Stimulated activated CD8-positive, alpha-beta memory T cell treated with anti-CD3 and anti-CD28 coated beads, Interleukin-2, amount 100 ng/mL, for 1 hour (primary cell): ENCODE results near the gene TCF12.
A peak's percentile ranks its signal among the peaks of the same experiment; 100 is the strongest.

Source experiments
- DNase-seq, 2 donors: peaks; one replicate each; pipeline ENCODE4 v3.0.0-alpha.2; 2020; ENCODE audit warnings: low read depth in 2 of 2

TCF12 gene

DNA sequence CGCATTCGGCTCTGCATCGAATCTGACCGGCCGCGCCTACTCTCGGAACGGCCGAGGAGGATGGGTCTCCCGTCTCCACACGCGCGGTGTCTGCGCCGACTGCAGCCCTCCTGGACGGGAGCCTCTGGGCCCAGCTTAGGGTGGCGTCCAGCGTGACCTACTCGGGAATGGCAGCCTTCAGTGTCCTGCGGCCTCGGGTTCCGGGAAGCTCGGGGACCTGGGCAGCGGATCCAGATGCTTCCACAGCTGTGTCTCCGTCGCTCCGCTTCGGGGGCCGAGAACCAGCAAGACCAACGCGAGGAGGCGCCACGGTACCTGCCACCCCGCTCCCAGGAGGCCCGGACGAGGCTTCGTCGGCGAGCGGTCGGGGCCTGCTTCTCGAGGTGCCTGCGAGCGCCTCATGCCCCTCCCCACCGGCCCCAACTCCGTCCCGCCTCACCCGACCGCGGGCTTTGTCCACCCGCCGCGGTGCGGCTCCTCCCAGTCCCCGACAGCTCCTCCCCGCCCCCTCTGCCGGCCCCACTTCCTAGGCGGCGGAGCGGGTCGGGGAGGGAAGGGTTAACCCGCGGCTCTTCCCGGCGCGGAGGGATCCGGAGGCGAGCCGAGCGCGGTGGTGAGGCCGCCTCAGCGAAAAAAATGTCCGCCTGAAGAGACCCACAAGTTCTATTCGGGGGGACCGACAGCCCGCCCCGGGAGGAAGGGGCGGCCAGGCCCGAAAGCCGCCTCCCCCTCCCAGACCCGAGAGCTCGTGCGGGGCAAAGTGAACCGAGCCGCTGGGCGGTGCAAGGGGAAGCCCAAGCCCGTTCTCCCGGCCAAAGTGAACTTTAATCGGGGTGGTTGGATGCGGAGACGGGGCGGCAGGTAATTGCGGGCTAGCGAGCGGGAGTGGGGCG, at the start of gene TCF12:
Gene TCF12, plus strand, starts transcription at position 599 of the 893 bp plus-strand sequence. CDS start 1,270 bp downstream, outside the sequence.
- DNase-seq, result peak; percentile 76 to 81

DNA sequence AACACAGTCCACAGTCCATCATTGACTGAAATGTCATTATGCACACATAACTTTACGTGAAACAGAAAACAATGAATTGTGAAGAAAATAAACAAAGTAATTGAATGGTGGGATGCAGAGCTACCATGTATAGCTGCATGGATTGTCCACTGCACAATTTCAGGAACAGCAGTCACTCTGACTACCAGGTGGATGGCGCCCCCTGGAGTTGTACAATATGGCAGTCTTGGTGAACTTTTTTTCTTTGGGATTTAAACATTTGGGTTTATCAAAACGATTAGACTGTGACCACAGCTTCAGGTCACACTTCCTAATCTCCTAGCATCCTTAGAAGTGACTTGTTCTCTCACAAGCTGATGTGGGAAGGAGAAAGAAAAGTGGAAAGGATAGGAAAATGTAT, 48.9 kb upstream of the TCF12 start:
- no peak for DNase-seq

DNA sequence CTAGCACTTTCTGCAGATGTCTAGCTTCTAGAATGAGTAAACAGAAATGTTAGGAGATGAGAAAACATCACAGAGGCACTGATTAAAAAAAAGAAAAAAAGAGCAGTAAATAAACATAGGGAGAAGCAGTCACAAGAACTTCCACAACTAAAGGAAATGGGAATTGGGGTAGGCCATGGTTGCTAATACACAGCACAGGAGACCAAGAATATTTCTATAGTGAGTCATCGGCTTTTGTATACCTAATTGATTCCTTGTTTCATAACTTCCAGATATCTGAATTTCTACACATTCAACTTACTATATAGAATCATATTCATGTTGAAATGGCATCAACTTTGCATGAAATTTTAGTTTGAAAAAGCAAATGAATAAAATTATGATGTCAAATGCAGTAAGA, 47.3 kb upstream of the TCF12 start:
- DNase-seq, result no peak

DNA sequence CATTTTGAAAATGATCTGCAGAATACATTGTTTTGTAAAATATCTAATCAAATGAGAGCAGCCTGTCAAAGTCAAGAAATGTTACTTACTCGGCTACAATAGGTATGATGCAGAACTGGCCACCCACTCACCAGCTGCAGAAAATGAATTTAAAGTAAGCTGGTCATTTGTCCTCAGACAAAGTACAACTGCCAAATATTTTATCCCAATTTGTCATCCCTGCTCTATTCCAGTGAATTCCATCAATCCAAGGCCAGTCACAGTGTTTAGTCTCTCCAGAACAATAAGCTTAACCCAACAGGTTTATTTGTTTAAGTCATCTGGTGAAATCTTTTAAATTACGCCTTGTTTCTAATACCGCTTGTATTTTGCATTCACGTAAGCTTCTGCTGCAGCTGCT, 46.6 kb upstream of the TCF12 start:
- DNase-seq, result no peak

DNA sequence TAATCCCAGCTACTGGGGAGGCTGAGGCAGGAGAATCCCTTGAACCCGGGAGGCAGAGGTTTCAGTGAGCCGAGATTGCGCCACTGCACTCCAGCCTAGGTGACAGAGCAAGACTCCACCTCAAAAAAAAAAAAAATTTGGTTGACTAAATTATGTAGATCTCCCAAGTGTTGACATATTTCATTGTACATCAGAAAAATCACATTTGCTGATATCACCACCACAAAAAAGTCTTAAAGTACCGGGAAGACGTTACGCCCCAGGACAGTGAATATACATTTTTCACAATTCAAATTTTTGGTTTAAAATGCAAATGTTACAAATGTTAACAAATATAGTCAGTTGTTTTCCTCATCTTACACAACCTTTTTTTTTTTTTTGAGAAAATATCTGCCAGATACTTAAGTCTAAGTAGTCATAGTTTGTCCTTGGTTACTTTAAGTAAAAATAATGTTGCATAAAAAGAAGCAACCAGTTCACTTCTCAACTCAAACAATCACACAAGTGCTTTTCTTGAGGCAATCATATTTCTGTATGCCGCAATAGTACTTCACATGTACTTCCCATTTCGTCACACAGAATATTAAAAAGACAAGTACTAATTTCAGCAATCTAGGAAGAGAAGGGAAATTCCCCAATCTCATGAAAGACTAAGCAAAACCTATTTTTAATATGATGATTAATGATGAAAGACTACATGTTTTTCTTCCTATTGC, 41.0 kb upstream of the TCF12 start:
- no peak for DNase-seq

DNA sequence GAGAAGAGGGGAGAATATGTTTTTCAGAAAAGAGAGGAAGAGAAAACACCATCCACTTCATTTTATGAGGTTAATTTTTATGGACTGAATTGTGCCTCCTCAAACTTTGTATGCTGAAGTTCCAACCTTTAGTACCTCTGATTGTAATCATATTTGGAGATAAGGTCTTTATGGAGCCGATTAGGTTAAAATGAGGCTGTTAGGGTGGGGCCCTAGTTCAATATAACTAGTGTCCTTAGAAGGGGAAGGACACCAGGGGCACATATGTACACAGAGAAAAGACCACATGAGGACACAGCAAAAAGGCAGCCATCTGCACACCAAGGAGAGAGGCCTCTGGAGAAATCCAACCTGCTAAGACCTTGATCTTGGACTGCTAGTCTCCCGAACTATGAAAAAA, 38.9 kb upstream of the TCF12 start:
- DNase-seq, result no peak

DNA sequence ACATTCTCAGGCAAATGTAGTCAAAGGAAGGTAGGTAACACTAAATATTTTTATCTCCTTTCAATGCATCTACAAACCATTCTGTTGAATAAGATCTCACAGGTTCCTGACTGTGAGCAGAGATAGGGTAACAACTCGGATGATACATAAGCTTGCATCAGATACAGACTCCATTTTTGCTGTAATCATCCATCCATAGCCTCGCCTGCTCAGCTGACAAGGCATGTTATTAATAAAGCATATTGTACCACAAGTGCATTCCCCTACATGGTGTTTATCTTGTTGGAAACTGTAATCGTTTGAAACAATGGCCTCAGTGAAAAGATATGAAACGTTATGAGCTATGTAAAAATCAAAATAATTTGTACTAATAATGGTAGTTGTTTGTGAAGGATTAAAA, 35.4 kb upstream of the TCF12 start:
- no peak for DNase-seq

DNA sequence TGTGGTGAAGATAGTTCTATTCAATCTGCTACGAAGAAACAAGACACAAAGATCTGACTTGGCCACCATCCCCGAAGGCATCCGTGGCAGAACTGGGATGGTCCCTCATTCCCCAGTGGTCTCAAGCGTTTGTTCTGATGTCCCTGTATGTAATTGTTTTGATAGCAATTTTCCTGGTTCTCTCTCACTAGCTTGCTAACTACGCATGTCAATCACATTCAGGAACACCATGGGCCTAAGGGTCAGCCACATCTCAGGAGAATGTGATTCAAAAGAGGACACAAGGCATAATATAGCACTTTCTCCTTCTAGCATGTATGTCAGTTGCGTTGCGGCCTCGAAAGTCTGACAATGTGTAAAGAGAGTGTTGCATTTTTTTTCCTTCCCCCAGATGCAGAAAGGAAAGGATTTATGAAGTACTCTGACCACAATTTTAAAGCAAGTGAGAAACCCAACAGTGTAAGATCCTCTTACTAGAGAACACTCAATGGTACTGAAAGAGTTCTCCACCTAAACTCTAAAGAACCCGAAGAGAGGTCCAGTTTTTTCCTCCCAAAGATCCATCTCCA, 32.0 kb upstream of the TCF12 start:
- DNase-seq, result no peak

DNA sequence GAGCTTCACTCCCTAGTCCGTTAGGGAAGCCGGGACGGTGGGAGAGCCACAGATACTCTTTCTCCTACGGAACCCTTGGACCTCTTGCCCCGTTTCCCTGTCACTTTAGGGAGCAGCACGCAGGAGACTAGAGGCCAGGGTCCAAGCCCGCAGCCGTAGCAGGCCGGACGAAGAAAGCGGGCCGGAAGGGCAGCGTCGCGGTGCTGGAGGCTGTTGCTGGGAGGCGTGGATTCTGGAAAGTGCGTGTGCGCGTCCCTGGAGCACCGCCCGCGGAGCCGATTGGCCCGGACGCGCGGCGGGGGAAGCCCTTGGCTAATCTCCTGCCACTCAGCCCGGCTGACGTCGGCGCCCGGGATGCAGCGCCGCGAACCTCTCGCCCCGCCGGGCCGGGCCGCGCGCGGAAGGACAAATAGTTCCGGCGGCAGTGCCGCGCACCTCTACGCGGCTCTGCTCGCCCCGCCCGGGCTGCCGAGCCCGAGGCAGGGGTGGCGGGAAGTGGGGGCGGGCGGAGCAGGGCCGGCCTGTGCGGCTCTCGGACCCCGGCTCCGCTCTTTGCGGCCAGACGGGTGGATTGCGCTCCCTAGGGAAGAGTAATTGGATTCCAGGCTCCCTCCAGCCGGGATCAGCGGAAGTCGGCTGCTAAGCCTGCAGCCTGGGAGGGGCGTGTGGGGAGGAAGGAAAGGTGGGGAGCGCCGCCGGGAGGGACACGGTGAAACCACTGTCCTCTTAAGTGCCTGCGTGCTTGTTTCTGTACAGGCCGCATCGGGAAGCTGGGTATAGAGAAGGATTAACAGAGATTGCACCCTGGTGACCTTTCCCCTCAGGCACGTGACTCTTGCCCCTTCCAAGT, 31.3 kb upstream of the TCF12 start:
- peak; percentile 50 to 66 for DNase-seq

DNA sequence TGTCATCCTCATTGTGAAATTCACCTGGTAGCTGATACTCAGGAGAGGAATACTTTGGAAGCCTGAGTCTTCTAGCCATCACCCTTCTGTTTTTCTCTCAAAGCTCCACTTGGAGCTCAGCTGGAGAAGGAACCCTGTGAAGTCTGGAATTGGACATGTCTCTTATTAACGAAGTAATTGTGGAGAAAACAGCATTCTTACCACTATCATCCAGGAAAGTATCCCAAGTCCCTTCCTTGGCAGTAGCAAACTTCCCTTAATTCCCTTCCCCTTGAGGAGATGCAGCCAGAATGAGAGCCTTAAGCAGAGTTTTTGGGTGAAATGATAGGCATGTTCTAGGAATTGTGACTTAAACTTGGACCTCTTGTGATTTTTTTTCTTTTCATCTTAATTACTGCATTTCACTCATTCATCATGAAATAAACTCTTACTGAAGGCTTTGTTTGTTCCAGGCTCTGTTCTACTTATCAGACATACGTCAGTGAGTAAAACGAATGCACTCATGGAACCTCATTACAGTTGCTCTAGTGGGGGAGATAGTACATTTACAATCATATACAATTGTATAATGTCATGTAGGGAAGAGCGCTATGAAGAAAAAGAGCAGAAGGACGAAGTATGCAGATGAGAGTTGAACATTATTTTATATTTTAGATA, 30.5 kb upstream of the TCF12 start:
- DNase-seq, result no peak

DNA sequence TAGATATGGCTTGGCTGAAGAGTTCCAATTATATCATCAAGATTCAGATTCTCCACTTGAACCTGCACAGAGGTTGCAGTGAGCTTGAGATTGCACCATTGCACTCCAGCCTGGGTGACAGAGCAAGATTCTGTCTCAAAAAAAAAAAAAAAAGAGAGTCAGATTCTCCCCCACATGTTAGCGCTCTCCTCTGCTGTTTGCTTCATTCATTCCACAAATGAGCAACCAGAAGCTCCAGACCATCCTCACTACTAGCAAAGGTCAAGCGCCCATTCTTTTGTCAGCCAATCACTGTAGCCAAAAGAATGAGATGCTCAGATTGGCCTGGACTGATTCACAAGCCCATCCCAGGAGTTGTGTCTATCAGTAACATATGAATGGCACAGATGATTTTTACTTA, 28.4 kb upstream of the TCF12 start:
- DNase-seq, result no peak

DNA sequence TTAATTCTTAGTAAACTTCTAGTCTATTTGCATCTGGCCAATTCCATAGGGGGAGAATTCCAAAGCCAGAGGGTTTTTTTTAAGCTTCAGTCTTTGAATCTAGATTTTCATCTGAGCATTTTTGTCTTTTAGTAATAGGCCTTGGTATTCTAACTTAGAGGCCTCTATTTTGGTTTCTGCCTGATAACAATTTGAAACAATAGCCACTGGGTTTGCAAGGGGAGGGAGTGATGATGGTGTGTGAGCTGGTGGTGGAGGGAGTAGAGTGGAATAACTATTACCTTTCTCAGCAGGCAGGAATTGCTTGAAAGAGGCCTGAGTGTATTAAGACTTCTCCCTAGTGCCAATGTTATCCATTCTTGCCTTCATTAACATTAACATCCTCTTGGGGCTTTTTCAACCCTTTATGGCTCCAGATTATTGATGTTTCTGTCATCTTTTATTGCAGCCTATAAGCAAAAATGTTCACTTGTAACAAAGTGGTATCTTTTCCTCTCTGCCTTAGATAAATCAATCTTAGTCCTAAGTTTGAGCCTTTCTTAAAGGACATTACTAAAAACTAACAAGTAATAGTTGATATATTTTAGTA, 26.5 kb upstream of the TCF12 start:
- no peak for DNase-seq

DNA sequence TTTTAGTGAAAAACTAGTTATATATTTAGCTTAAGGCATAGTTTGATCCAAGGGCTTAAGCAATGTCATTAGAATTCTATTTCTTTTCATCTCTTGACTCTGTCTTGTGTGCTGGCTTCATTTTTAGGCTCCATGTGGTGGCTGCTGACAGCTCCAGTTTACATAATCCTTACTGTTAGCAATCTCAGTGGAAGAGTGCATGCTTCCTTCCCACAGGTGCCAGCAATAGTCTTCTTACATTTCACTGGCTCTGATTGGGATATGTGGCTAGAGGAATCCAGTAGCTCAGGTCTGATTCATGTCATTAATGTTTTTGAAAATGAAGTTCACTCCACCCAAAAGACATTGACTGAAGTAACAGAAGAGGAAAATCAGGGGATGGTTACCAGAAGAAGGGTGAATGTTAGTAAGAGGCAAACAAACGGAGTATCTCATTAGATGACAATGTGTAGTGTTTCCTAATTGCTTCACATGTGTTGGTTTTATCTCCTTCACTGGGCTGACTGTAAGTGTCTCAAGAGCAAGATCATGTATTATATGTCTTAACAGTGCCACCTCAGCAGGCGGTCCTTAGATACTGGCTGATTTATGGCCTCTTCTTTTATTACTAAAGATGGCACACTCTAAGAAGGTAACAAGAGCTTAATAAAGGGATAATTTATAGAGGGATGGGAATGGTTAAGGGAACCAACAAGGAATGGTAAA, 25.6 kb upstream of the TCF12 start:
- no peak for DNase-seq

DNA sequence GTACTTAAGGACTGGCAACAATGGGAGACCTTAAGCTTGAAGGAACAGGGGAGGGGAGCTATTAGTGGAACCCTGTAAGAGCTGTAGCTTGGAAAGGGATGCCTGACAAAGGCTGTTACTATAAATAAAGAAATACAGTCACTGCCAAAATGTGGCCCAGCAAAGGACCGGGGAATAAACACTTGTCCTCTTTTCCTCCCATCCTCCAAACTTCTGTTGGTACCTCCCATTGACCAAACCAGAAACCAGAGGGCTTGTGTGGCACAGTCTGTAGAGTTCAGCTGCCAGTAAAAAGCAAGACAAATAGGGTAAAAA, 25.1 kb upstream of the TCF12 start:
- DNase-seq, result no peak

DNA sequence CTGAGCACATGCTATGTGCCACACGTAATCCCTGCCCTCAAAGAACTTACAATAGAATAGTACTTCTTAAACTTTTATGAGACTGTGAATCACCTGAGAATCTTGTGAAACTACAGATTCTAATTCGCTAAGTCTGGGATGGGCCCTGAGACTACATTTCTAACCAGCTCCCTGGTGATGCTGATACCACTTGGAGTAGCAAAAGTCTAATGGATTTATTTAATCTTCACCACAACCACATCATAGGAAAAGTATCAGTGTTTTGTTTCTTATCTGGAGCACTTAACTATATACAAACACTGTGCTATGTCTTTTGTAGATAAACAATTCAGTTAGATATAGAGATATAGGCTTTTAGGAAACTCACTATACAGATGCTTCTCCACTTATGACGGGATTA, 23.8 kb upstream of the TCF12 start:
- DNase-seq, result no peak

DNA sequence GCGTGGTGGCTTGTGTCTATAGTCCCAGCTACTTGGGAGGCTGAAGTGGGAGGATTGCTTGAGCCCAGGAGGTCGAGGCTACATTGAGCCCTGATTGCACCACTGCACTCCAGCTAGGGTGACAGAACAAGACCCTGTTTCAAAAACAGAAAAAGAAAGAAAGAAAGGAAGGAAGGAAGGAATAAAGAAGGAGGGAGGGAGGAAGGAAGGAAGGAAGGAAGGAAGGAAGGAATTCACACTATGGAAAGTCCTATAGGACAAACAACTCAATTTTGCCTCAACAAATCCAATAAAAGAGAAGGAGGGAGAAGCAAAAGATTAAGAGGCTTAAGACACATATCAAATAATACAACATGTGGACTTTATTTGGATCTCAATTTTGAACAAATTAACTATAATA, 16.5 kb upstream of the TCF12 start:
- DNase-seq, result no peak

DNA sequence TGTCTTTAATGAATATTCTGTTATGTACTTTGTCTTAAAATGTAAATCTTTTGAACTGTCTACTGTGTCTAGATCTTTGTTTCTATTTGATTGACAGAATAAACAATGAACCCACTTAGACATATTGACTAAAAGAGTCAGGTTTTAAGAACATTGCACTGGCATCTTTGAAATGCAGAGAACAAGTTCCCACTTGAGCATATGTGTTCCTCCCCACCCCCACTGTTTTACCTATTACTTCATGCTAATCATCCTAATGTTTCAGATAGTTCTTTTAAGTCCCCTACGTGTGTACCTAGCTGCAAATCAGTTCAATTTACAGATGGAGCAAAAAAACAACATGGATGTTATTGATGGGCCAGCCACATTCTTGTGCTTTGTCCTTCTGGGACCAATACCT, 11.7 kb upstream of the TCF12 start:
- no peak for DNase-seq

DNA sequence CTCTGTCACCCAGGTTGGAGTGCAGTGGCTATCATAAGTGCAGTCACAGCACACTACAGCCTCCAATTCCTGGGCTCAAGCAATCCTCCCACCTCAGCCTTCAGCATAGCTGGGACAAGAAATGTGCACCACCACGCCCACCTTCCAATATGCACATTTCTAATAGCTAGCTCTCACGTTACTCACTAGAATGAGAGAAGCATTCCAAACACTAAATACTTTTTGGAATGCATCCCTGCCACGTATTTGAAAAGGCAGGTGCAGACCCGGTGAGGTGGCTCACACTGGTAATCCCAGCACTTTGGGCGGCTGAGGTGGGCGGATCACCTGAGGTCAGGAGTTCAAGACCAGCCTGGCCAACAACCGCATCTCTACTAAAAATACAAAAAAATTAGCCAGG, 7.6 kb upstream of the TCF12 start:
- DNase-seq, result no peak

DNA sequence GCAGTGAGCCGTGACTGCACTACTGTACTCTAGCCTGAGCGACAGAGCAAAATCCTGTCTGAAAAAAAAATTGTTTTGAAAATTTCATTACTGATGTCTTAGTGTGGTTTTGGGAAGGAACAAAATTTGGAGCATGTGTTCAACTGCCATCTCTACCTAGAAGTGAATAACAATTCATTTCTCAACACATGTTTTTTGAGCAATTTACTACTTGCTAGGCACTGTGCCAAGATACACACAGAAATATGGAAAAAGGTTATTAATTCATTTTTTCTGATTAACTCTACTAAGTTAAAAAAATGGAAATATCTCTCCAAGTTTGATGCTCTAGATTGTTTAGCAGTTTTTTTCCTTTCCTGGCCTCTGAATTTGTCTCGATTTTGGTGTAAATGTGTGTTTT, 5.2 kb upstream of the TCF12 start:
- DNase-seq, result no peak

DNA sequence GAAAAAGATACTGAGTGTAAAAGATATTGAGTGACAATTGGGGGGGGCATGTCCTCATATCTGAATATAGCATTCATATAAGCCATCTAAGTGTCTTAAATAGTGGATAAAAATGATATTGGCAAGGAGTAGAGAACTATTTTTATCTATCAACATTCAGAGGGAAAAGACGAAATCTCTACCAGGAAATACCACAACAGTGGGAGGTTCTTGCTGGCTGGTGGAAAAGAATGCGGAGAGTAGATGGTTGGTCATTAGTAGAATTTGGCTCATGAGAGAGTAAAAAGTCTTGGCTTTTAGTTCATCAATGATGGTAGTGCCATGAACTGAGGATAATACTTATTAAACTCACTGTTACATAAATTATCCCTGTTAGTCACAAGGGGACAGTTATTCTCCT, 4.8 kb upstream of the TCF12 start:
- DNase-seq, result no peak

DNA sequence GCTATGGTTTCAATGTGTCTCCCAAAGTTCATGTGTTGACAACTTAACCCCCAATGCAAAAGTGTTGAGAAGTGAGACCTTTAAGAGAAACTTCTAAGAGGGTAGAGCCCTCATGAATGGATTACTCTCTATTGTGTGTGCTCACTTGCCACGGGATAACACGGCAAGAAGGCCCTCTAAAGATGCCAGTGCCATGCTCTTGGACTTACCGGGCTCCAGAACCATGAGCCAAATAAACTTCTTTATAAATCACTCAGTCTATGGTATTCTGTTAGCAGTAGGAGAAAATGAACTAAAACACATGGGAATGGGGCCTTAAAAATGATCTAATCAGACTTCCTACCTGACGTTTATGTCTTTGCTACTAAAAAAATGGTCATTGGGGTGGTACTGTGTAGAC, 2.6 kb upstream of the TCF12 start:
- DNase-seq, result no peak
